Left renal pelvis (tissue), 4 donors: ENCODE measurements around the gene CHST3. TPM values are rescaled to one million over a fixed set of nuclear protein-coding genes. Genes with fewer than 3 reads are reported as not detected.

ENCODE experiments used
- DNase-seq, 4 donors: peaks; one replicate each; pipeline ENCODE4 v3.0.0-alpha.2; 2013; ENCODE audit warnings: low read depth in 4 of 4, low spot score in 3 of 4
- polyA plus RNA-seq, 4 donors: library from polyadenylated mRNA; unstranded; fragments of 120-200 nt; gene quantifications; one replicate each; pipeline ENCODE4 v1.2.1, GENCODE V29; 2013; ENCODE audit not compliant: insufficient read length in 4 of 4

Gene CHST3
- polyA plus RNA-seq, 4 donors: 15.9 to 19.9 (median 18.7) TPM

DNA sequence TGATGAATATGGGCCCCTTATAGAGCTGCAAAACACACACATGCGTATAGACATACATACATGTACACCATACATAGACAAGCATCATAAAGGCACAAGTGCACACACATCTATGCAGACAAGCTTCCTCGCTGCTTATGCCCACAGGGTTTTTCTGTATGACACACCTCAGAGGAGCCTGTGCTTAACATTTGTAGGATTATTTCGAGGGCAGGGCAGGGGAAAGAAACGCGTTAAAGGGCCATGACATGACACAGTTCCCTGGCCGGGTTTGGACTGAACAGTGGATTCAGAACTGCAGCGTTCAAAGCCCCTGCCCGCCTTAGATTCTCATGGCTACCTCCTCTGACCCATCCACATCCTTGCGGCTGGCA, 44.8 kb downstream of the CHST3 start:
- no peak for DNase-seq

DNA sequence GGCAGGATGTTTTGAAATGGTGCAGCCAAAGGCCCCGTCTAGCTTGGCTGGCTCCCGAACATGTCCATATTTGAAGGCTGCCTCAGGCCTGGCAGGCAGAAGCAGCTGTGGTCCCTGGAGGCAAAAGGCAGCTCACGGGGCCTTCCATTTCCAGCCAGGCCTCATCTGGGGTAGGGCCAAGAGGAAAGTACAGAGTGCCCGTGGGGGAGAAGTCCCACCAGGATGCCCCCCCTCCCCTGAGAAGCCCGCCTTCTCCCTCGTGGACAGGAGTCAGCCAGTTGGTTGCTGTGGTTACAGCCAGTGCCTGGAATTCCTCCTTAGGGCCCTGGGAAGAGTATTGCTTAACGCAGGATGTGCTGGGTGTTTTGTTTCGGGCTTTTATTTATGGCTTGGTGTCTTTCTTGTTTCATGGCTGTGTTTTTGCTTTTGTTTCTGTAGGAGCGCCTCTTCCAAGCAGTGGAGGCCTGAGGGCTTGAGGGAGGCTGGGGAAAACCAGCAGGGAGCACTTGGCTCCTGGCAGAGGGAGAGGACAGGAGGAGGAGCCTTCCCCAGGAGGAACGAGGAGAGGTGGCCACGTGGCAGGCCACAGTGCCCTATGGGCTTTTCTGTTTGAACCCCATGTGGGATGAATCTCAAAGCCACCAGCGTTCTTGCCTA, 45.4 kb downstream of the CHST3 start:
- DNase-seq: peak; percentile 61 to 83 (median 73)

- DNase-seq: no peak
Measured at GRCh38 chr10:72010234-72010973, 46.2 kb downstream of the CHST3 start.

DNA sequence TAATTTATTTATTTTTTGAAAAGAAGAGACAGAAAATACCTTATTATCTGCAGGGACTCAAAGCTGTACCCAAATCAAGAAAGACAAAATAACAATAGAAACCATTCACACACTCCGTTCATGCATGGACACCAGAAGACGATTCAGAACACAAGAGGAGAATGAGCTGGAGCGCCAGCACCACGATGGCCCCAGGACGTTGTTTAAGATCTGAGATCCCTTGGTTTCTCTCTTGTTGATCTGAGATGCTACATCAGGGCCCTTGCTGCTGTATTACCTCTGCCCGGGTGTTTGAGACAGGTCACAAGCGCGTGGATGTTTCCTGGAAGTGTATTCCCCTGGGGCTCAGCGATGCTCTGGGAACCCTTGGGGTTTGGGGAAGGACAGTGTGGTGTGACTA, 46.8 kb downstream of the CHST3 start:
- no peak for DNase-seq

DNA sequence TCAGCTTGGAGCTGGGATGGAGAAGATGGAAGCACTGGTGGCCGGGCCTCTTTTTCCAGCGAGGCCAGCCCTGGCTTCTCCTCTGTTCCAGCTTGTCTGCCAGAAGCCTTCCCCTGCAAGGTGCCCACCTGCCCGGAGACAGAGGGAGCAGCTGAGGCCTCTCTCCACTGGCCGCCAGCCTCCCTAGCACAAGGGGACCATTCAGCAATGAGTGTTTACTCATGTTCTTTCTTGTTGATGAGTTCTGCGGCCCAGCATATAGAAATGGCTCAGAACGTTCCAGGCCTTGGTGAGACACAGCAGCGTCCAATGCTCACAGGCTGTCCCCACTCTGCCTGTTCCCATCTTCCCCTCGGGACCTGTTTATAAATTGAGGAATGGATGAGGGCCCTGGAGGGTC, 47.3 kb downstream of the CHST3 start:
- no peak for DNase-seq

- DNase-seq: no peak
Measured at GRCh38 chr10:72011976-72012512, 47.8 kb downstream of the CHST3 start.

GRCh38 chr10:72012796-72013195, 48.6 kb downstream of the CHST3 start:
- no peak for DNase-seq

DNA sequence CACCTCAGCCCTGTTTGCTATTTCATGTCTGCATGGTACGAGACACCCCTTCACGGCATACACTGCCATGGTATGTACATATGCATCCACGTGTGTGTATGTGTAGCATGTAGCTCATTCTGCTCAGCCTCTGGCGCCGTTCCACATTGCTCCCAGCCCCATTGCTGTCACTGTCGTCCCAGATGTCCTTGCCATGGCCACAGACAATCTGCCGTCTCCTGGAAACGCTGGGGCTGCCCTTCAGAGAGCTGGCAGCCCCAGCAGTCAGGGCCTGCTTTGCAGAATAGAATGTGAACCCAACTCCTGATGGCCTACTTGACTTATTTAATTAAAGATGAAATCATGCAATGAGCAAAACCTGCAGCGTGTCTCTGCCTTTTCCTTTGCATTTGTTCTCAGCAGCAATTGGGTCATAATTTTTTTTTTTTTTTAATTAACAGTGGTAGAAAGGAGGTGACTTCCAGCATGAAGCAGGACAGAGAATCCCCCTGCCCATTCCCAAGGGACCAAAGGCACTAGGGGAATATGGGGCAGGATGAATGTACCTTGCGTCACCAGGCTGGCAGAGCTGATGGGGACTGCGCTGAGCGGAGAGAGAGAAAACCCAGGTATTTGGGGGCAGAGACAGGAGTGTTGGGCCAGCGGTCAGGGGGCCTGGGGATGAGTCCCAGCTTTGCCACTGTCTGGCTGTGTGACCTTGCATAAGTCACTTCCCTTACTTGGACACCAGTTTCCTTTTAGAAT, 49.2 kb downstream of the CHST3 start:
- no peak for DNase-seq

GRCh38 chr10:72014197-72014596, 50.0 kb downstream of the CHST3 start:
- DNase-seq: no peak

- no peak for DNase-seq
Measured at GRCh38 chr10:72014785-72015480, 50.7 kb downstream of the CHST3 start.

DNA sequence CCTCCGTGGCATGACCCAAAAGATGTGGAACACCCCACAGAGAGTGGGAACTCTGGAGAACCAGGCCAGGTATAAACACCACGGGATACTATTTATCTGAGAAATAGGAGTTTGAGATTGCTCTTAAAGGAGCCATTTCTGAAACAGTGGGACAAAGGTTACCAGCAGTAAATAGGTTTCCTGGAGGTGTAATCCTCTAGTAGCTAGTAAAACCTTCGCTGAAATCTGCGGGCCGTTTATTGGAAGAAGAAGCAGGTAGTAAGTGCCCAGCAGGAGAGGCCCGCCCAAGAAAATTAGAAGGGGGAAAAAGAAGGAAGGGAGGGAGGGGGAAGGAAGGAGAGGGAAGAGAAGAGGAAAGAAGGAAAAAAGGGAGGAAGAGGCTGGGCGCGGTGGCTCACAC, 51.6 kb downstream of the CHST3 start:
- no peak for DNase-seq

- DNase-seq: no peak
Measured at GRCh38 chr10:72016608-72017300, 52.6 kb downstream of the CHST3 start.

GRCh38 chr10:72019085-72019876, 55.1 kb downstream of the CHST3 start:
- DNase-seq: no peak

GRCh38 chr10:72020914-72021809, 57.0 kb downstream of the CHST3 start:
- DNase-seq: no peak

- no peak for DNase-seq
Measured at GRCh38 chr10:72022228-72022627, 58.0 kb downstream of the CHST3 start.

DNA sequence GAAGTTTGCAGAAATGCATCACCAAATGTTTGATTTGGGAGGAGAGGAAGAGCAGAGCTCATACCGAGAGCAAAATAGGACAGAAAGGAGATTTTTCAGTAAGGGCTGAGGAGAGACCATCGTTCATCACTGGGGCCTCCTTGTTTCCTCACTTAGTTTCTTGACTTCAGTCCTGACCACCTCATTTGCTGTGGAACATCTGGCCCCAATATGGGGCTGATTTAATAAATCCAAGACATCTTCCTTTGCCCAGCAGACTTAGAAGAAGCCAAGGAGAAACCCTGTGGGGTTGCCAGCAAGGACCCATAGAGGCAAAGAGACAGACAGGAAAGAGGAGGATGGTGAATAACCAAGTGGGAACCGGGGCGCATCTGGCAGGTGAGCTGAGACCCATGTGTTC, 60.4 kb downstream of the CHST3 start:
- no peak for DNase-seq

DNA sequence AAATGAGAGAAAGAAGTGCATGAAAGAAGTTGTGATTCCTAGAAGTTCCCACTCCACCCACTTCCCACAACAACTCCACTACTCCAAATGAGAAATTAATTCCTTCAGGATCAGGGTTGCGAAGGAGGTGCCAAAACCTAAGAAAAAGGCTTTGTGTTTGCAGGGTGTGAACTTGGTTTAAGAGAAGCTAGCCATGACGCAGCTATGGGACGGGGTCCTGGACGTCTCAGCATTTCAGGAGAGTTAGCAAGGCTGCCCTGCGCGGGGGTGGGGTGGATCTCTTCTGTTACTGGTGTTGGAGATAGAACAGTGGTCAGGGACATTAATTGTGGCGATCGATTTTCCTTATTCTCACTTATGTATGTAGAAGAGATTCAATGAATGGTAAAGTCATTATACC, 61.2 kb downstream of the CHST3 start:
- no peak for DNase-seq

- DNase-seq: no peak
Measured at GRCh38 chr10:72025832-72026231, 61.6 kb downstream of the CHST3 start.
